Measurements from ENCODE around the gene TTC14. TPM values are rescaled to one million over a fixed set of nuclear protein-coding genes. Genes with fewer than 3 reads are reported as not detected.

The TTC14 gene
- total RNA-seq, 1 experiment from 2014 or later, result 31.5 TPM

DNA sequence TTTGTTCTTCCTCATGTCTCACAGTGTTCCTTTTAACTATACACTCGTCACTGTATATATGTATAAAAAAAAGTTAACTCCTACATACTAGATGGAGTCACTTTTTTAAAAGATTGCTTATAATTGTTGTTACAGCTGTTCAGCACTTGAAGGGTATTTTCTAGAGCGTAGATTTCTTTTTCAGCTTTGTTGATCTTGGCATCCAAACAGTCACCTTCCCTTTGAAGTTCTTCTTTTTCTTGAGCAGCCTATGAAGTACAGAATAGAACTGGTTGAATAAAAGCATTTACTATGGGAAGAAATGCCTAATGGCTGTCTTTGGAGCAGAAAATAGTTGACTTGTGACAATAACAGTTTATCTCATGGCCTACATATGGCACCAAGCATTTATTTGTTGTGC lies 17.8 kb downstream of the TTC14 start:
- H3K9ac ChIP-seq (ENCODE audit: low read length), result no peak overlapping the region
- DNase-seq (ENCODE audit: low read depth, low spot score), result no peak
- no peak overlapping the region for H3K4me2 ChIP-seq (ENCODE audit: low read length)
- TF ChIP-seq YY1 (IDR thresholded peaks at IDR 0.05; ENCODE audit: extremely low read depth, insufficient replicate concordance, low read depth, low read length), result no peak
- no peak for TF ChIP-seq FOSL1 (IDR thresholded peaks at IDR 0.05; ENCODE audit: low read depth)
- no peak for TF ChIP-seq ELF1 (IDR thresholded peaks at IDR 0.05; ENCODE audit: borderline replicate concordance, low read depth)
- no peak for TF ChIP-seq POLR2AphosphoS5 (IDR thresholded peaks at IDR 0.05; ENCODE audit: low read depth, low read length)
- TF ChIP-seq, protein P1, sequence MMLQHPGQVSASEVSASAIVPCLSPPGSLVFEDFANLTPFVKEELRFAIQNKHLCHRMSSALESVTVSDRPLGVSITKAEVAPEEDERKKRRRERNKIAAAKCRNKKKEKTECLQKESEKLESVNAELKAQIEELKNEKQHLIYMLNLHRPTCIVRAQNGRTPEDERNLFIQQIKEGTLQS (IDR thresholded peaks at IDR 0.05), result no peak
- no peak for TF ChIP-seq RAD21 (IDR thresholded peaks at IDR 0.05; ENCODE audit: low read depth)
- TF ChIP-seq, protein P2, sequence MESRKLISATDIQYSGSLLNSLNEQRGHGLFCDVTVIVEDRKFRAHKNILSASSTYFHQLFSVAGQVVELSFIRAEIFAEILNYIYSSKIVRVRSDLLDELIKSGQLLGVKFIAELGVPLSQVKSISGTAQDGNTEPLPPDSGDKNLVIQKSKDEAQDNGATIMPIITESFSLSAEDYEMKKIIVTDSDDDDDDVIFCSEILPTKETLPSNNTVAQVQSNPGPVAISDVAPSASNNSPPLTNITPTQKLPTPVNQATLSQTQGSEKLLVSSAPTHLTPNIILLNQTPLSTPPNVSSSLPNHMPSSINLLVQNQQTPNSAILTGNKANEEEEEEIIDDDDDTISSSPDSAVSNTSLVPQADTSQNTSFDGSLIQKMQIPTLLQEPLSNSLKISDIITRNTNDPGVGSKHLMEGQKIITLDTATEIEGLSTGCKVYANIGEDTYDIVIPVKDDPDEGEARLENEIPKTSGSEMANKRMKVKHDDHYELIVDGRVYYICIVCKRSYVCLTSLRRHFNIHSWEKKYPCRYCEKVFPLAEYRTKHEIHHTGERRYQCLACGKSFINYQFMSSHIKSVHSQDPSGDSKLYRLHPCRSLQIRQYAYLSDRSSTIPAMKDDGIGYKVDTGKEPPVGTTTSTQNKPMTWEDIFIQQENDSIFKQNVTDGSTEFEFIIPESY (IDR thresholded peaks at IDR 0.05; ENCODE audit: extremely low read depth, insufficient replicate concordance, low read length), result no peak
- no peak for TF ChIP-seq POLR2A (IDR thresholded peaks at IDR 0.05; ENCODE audit: borderline replicate concordance, extremely low read depth, insufficient read depth, insufficient read length)
- no peak for TF ChIP-seq CEBPB (IDR thresholded peaks at IDR 0.05; ENCODE audit: low read depth)
- no peak for TF ChIP-seq SIN3A (IDR thresholded peaks at IDR 0.05; ENCODE audit: low read depth)
- no peak for TF ChIP-seq JUND (IDR thresholded peaks at IDR 0.05)
- TF ChIP-seq, protein P3, sequence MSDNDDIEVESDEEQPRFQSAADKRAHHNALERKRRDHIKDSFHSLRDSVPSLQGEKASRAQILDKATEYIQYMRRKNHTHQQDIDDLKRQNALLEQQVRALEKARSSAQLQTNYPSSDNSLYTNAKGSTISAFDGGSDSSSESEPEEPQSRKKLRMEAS (IDR thresholded peaks at IDR 0.05), result no peak
- 0 out of 4 replicates have a peak, but pooled peaks cover 0 to 4% of the 10 kb centered on the region in 2 experiments for H3K36me3 ChIP-seq (ENCODE audit: control insufficient read depth in 1 of 2, insufficient read depth in 2 of 2, low read length in 2 of 2)
- no peaks in the 10 kb centered on the region for H3K4me1 ChIP-seq (ENCODE audit: control insufficient read depth in 1 of 2, insufficient read depth in 2 of 2, low read length in 2 of 2)
- no peak for ATAC-seq
- ChIA-PET RAD21 (ENCODE audit: low non-redundant PET in 1 of 2, low total read pairs in 2 of 2, uncharacterized antibody in 2 of 2, unreplicated experiment in 2 of 2) (no interaction called here), POLR2A (no interaction called here), CTCF (no interaction called here)
- no peaks in the 10 kb centered on the region for H4K20me1 ChIP-seq (ENCODE audit: insufficient read depth)
- no peak overlapping the region for H2AFZ ChIP-seq (ENCODE audit: low read depth, low read length, poor library complexity, severe bottlenecking)
- no peak overlapping the region for H3K4me3 ChIP-seq (replicated peaks in 1 of 2; ENCODE audit: low read depth in 1 of 2, low read length in 2 of 2)
- H3K9me2 ChIP-seq (ENCODE audit: insufficient read depth), result no peaks in the 10 kb centered on the region
- H3K27ac ChIP-seq (ENCODE audit: low read depth, low read length), result no peak overlapping the region
- H3K27me3 ChIP-seq (ENCODE audit: insufficient read depth, low read length), result no peaks in the 10 kb centered on the region
- H3K79me2 ChIP-seq (ENCODE audit: insufficient read depth, low read length), result no peaks in the 10 kb centered on the region
- intact Hi-C loops (cut with micrococcal nuclease), result no loop called here
- BruUV-seq (replicated peaks), result no TSS peak
- H3K9me3 ChIP-seq (ENCODE audit: control insufficient read depth in 1 of 2, insufficient read depth in 1 of 2, low read depth in 1 of 2, low read length in 2 of 2), result no peaks in the 10 kb centered on the region
